PC-9 (cell line): ENCODE results near the gene TRPT1.

Experiments
- EZH2 ChIP-seq: fragments of 200-600 bp; sonication (generic); IDR thresholded peaks from 2 replicates; pipeline ENCODE4 v1.8.0; 2017; ENCODE audit warnings: antibody characterized with exemption, low read depth
- TF ChIP-seq, protein P1 (sequence below): fragments of 200-600 bp; sonication (generic); conservative IDR thresholded peaks from 2 replicates; pipeline ENCODE4 v1.6.1; 2017; ENCODE audit warnings: mixed run types, antibody characterized with exemption, mild to moderate bottlenecking, moderate library complexity

DNA sequence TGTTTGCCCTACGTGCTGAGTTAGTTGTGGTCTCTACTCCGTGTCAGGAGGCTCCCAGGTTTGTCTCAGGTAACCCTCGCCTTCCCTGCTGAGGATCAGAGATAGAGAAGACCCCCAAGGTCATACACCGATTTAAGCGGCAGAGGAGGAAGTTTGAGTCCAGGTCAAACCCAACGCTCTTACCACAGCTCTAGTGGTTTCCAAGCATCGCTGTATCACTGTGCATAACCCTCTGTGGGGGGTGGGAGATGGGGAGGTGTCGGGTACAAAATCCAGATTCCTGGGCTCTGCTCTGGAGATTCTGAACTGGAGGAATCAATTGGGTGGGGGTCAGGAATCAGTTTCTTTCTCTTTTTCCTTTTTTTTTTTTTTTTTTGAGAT is 5.0 kb upstream of the TRPT1 start:
- TF ChIP-seq, protein P1, sequence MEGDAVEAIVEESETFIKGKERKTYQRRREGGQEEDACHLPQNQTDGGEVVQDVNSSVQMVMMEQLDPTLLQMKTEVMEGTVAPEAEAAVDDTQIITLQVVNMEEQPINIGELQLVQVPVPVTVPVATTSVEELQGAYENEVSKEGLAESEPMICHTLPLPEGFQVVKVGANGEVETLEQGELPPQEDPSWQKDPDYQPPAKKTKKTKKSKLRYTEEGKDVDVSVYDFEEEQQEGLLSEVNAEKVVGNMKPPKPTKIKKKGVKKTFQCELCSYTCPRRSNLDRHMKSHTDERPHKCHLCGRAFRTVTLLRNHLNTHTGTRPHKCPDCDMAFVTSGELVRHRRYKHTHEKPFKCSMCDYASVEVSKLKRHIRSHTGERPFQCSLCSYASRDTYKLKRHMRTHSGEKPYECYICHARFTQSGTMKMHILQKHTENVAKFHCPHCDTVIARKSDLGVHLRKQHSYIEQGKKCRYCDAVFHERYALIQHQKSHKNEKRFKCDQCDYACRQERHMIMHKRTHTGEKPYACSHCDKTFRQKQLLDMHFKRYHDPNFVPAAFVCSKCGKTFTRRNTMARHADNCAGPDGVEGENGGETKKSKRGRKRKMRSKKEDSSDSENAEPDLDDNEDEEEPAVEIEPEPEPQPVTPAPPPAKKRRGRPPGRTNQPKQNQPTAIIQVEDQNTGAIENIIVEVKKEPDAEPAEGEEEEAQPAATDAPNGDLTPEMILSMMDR: no peak
- no peak for TF ChIP-seq EZH2
